DMS 273 (cell line): Measurements from ENCODE around the gene RNF214.

ENCODE experiments used
- DNase-seq: peaks from one replicate; lab custom pipeline; 2025; ENCODE audit not compliant: unreplicated experiment; lab: John Stamatoyannopoulos, UW

Gene RNF214

GRCh38 chr11:117279711-117280376 is 47.4 kb downstream of the RNF214 start:
- DNase-seq: no peak

GRCh38 chr11:117281159-117281558 is 48.7 kb downstream of the RNF214 start:
- no peak for DNase-seq

GRCh38 chr11:117281869-117282268 is 49.4 kb downstream of the RNF214 start:
- no peak for DNase-seq

- DNase-seq: no peak
Measured at GRCh38 chr11:117282956-117283355, 50.5 kb downstream of the RNF214 start.

GRCh38 chr11:117284053-117284452 is 51.6 kb downstream of the RNF214 start:
- DNase-seq: no peak

GRCh38 chr11:117286588-117286987 is 54.1 kb downstream of the RNF214 start:
- DNase-seq: no peak

- no peak for DNase-seq
Measured at GRCh38 chr11:117287668-117288067, 55.2 kb downstream of the RNF214 start.

GRCh38 chr11:117289795-117290194 is 57.3 kb downstream of the RNF214 start:
- no peak for DNase-seq

- DNase-seq: no peak
Measured at GRCh38 chr11:117290809-117291396, 58.4 kb downstream of the RNF214 start, which contains the start of gene BACE1-AS. BACE1-AS (plus strand) TSS chr11:117291346.

- DNase-seq: no peak
Measured at GRCh38 chr11:117292616-117293015, 60.1 kb downstream of the RNF214 start.

GRCh38 chr11:117295438-117296137 is 63.1 kb downstream of the RNF214 start:
- no peak for DNase-seq

GRCh38 chr11:117296881-117297280 is 64.4 kb downstream of the RNF214 start:
- no peak for DNase-seq

GRCh38 chr11:117298195-117298594 is 65.7 kb downstream of the RNF214 start:
- DNase-seq: no peak

GRCh38 chr11:117299351-117300282 is 67.1 kb downstream of the RNF214 start:
- DNase-seq: no peak

- DNase-seq: no peak
Measured at GRCh38 chr11:117300283-117300663, 67.8 kb downstream of the RNF214 start.

GRCh38 chr11:117300773-117301172 is 68.3 kb downstream of the RNF214 start:
- no peak for DNase-seq

GRCh38 chr11:117302228-117302627 is 69.8 kb downstream of the RNF214 start:
- DNase-seq: no peak

GRCh38 chr11:117303101-117303500 is 70.6 kb downstream of the RNF214 start:
- no peak for DNase-seq

GRCh38 chr11:117303646-117304315 is 71.3 kb downstream of the RNF214 start:
- DNase-seq: no peak

GRCh38 chr11:117305145-117305544 is 72.7 kb downstream of the RNF214 start:
- no peak for DNase-seq

- DNase-seq: no peak
Measured at GRCh38 chr11:117309310-117309709, 76.8 kb downstream of the RNF214 start.
